HAP-1 (cell line): ENCODE data around the gene DCAF4.
"Not testable (repeated sequence)": the region's sequence is repeated elsewhere in the genome, so short reads cannot be mapped to it uniquely, and the experiment has no call there.

Source experiments
- DNase-seq, 2 experiments: peaks; one replicate each; pipeline ENCODE4 v3.0.0-alpha.2; 2016 to 2020; ENCODE audit warnings: low spot score in 2 of 2
- H3K27me3 ChIP-seq: fragments of 250-450 bp; sonication (Bioruptor Pico); 2 replicates; pipeline ENCODE4 v1.5.1; 2020; ENCODE audit warnings: low read depth, mild to moderate bottlenecking, moderate library complexity
- H3K36me3 ChIP-seq: fragments of 250-450 bp; sonication (Bioruptor Pico); replicated peaks from 2 replicates; pipeline ENCODE4 v1.5.1; 2020; ENCODE audit warnings: mild to moderate bottlenecking
- H3K4me1 ChIP-seq: fragments of 250-450 bp; sonication (Bioruptor Pico); 2 replicates; pipeline ENCODE4 v1.5.1; 2020; ENCODE audit warnings: mild to moderate bottlenecking
- H3K4me3 ChIP-seq: fragments of 250-450 bp; sonication (Bioruptor Pico); 2 replicates; pipeline ENCODE4 v1.5.1; 2020; ENCODE audit warnings: mild to moderate bottlenecking, moderate library complexity
- H3K9me3 ChIP-seq: fragments of 250-450 bp; sonication (Bioruptor Pico); 2 replicates; pipeline ENCODE4 v1.5.1; 2020; ENCODE audit warnings: mild to moderate bottlenecking, moderate library complexity
- in situ Hi-C: fragments of 300-500 bp; cut with MboI; formaldehyde crosslinking; loops from 3 replicates; pipeline ENCODE4 v1.14.3; 2020; ENCODE audit warnings: low sequenced_read_pairs, inconsistent platforms, mixed read lengths

Gene DCAF4

DNA sequence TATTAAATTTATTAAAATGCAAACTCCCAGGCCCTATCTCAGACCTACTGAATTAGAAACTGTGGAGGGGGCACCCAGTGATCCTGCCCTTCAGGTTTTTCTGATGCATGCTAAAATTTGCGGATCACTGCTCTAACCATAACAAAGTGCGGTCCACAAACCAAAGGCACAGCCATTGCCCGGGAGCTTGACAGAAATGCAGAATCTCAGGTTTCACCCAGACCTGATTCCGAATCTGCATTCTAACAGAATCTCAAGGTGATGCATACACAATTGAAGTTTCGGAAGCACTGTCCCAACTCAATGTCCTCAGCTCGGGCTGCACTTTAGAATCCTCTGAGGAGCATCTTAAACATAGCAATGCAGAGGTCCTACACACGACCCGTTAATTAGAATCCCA is 54.6 kb downstream of the DCAF4 start:
- no peaks in the 10 kb centered on the region for H3K9me3 ChIP-seq
- no peaks in the 10 kb centered on the region; the same call in 1 of the 2 replicates for H3K36me3 ChIP-seq
- no peak overlapping the region for H3K4me3 ChIP-seq
- DNase-seq, result no peak
- H3K27me3 ChIP-seq, result no peaks in the 10 kb centered on the region
- in situ Hi-C loops, result no loop called here
- no peaks in the 10 kb centered on the region for H3K4me1 ChIP-seq

DNA sequence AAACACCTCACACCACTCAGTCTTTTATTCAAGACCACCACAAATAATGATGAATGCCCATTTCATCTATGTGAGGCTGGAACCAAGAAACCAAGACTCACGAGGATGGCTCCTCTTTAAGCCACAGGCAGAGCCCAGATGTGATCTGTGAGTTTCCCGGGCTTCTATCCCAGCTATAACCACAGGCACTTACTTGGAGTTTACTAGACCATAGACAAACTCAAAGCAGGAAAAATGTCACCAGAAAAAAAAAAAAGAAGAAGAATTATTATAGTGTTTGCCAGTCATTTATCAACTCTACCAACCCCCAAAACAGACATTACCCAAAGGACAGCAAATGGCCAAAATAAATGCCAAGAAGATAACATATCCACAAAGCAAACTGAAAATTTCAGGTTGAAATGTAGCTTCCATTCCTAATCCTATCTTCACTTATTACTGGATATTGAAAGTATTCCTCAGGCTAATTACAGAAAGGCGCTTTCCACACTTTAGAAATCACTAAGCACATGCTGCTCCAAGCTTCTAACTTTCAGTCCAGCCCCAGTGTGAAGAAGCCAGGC is 56.0 kb downstream of the DCAF4 start:
- in situ Hi-C loops, result no loop called here
- no peak for DNase-seq
- no peaks in the 10 kb centered on the region; the same call in 1 of the 2 replicates for H3K36me3 ChIP-seq
- H3K27me3 ChIP-seq, result no peaks in the 10 kb centered on the region
- H3K9me3 ChIP-seq, result no peaks in the 10 kb centered on the region
- no peaks in the 10 kb centered on the region for H3K4me1 ChIP-seq
- H3K4me3 ChIP-seq, result no peak overlapping the region

DNA sequence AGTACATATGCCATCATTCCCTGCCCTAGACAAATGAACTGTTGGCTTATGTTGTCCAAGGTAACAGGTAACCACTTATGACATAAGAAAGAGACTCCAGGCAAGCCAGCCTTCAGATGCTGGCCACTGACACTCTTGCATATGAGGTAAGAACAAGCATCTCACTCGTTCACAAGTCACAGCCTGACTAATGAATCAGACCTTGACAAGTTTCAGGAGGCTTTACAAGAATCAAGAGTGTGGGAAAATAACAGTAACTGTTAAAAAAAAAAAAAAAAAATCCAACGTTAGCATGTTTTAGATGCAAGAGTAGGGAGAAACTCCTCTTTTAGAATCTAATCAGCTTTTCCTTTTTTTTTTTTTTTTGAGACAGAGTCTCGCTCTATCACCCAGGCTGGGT is 60.0 kb downstream of the DCAF4 start:
- Histone ChIP-seq H3K27me3 (no peaks in the 10 kb centered on the region), H3K9me3 (no peaks in the 10 kb centered on the region), H3K4me1 (no peaks in the 10 kb centered on the region), H3K36me3 (no peaks in the 10 kb centered on the region; the same call in 1 of the 2 replicates), H3K4me3 (no peak overlapping the region)
- in situ Hi-C loops, result no loop called here
- DNase-seq, result no peak

DNA sequence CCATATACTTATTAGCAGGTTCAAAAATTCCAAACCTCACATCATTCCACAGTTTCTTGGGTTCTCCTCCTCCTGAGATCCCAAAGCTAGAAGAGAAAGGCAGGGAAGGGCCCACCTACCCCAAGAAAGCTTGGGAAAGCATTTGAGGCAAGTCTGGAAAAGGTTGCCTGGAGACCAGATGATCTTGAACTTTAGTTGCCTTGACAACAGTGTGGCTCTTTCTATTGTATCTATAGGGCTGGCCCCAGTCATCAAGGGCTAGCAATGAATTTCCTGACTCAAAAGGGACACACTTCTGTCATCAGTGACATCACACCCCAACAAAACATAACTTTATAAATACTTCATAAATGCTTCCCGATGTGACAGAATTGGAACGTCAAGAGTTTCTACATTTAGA is 60.6 kb downstream of the DCAF4 start:
- Histone ChIP-seq H3K4me1 (no peaks in the 10 kb centered on the region), H3K9me3 (no peaks in the 10 kb centered on the region), H3K4me3 (no peak overlapping the region), H3K36me3 (no peaks in the 10 kb centered on the region; the same call in 1 of the 2 replicates), H3K27me3 (no peaks in the 10 kb centered on the region)
- DNase-seq, result no peak
- in situ Hi-C loops, result no loop called here

DNA sequence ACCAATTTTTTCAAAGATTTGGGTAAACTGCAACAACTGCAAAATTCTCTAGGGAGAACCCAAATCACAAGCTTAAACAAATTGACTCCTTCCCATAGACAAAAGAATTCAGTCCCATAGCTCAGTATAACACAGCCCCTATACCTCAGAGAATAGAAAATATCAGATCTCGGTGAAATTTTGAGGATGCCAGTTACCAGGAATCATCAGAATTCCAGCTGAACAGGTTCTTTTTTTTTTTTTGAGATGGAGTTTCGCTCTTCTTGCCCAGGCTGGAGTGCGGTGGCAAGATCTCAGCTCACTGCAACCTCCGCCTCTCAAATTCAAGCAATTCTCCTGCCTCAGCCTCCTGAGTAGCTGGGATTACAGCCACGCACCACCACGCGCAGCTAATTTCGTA is 63.9 kb downstream of the DCAF4 start:
- Histone ChIP-seq H3K27me3 (no peaks in the 10 kb centered on the region), H3K9me3 (no peaks in the 10 kb centered on the region)
- no peak for DNase-seq

DNA sequence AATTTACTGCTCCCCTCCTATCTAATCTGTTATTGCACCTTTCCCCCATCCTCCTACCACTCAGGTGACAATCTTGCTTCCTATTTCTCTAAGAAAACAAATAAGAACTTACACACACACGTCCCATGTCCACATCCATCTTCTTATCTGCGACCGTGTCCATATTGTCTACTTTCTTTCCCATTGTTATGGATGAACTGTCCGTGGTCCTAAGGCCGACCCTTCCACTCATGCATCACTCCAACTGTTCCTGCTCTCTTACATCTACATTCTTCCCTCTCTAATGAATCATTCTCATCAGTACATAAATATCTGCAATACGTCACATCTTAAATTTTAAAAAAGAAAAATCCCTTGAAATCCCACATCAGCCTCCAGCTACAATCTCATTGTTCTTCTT is 70.7 kb downstream of the DCAF4 start:
- peaks cover 6% of the 10 kb centered on the region for H3K36me3 ChIP-seq
- H3K4me1 ChIP-seq, result peaks cover 3% of the 10 kb centered on the region; the same call in 1 of the 2 replicates
- H3K9me3 ChIP-seq, result no peaks in the 10 kb centered on the region
- in situ Hi-C loops, result no loop called here
- no peaks in the 10 kb centered on the region for H3K27me3 ChIP-seq
- no peak overlapping the region for H3K4me3 ChIP-seq
- no peak for DNase-seq

More for the DNA sequence above, 63.9 kb downstream of the DCAF4 start:
- in situ Hi-C loops, result no loop called here
- H3K4me3 ChIP-seq, result no peak overlapping the region
- H3K36me3 ChIP-seq, result peaks cover 2% of the 10 kb centered on the region; the same call in 1 of the 2 replicates
- no peaks in the 10 kb centered on the region for H3K4me1 ChIP-seq

DNA sequence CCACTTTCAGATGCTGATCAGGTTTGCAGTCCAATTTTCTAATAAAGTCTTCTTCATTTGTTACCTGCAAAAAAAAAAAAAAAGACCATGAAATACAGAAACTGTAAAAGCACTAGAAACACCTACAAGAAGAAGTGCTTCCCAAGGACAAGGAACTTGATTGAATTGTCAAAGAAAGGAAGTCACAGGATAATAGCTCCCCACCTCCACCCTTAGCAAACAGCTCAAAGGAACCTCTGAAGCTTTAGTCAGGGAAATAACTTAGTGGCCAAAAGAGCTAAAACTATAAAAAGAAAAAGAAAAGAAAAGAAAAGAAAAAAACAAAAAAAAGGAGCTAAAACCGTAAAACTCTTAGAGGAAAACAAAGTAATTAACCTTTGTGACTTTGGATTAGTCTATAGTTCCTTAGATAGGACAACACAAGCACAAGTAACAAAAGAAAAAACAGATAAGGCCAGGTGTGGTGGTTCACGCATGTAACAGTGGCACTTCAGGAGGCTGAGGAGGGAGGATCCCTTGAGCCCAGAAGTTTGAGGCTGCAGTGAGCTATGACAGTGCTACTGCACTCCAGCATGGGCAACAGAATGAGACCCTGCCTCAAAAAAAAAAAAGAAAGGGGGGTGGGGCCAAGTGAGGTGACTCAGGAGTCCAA is 72.1 kb downstream of the DCAF4 start:
- DNase-seq, result no peak
- peaks cover 3% of the 10 kb centered on the region; the same call in 1 of the 2 replicates for H3K4me1 ChIP-seq
- no peaks in the 10 kb centered on the region for H3K27me3 ChIP-seq
- no peaks in the 10 kb centered on the region for H3K9me3 ChIP-seq
- in situ Hi-C loops, result no loop called here
- H3K36me3 ChIP-seq, result peaks cover 3% of the 10 kb centered on the region
- H3K4me3 ChIP-seq, result no peak overlapping the region

DNA sequence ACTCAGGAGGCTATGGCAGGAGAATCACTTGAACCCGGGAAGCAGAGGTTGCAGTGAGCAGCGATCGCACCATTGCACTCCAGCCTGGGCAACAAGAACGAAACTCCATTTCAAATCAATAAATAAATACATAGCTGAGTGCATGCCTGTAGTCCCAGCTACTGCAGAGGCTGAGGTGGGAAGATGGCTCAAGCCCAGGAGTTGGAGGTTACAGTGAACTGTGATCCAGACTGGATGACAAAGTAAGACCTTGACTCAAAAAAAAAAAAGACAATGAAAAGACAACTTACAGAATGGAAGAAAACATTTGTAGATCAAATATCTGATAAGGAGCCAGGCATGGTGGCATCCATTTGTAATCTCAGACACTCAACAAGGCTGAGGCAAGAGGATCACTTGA is 73.1 kb downstream of the DCAF4 start:
- in situ Hi-C loops, result no loop called here
- H3K4me3 ChIP-seq, result no peak overlapping the region
- H3K4me1 ChIP-seq, result peaks cover 3% of the 10 kb centered on the region; the same call in 1 of the 2 replicates
- peaks cover 3% of the 10 kb centered on the region for H3K36me3 ChIP-seq
- no peaks in the 10 kb centered on the region for H3K27me3 ChIP-seq
- no peaks in the 10 kb centered on the region for H3K9me3 ChIP-seq
- no peak for DNase-seq

DNA sequence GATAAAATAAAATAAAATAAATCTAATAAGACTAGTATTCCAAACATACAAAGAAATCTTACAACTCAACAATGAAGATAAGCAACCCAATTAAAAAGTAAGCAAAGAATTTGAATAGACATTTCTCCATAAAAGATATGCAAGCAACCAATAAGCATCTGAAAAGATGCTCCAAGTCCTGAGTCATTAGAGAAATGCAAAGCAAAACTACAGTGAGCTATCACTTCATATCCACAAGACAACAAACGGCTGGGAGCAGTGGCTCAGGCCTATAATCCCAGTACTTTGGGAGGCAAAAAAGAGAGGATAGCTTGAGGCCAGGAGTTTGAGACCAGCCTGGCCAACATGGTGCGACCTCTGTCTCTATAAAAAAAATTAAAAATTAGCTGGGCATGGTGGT is 73.8 kb downstream of the DCAF4 start:
- peaks cover 3% of the 10 kb centered on the region for H3K36me3 ChIP-seq
- no peak for DNase-seq
- peaks cover 3% of the 10 kb centered on the region; the same call in 1 of the 2 replicates for H3K4me1 ChIP-seq
- no peak overlapping the region for H3K4me3 ChIP-seq
- in situ Hi-C loops, result no loop called here
- no peaks in the 10 kb centered on the region for H3K27me3 ChIP-seq
- no peaks in the 10 kb centered on the region for H3K9me3 ChIP-seq

DNA sequence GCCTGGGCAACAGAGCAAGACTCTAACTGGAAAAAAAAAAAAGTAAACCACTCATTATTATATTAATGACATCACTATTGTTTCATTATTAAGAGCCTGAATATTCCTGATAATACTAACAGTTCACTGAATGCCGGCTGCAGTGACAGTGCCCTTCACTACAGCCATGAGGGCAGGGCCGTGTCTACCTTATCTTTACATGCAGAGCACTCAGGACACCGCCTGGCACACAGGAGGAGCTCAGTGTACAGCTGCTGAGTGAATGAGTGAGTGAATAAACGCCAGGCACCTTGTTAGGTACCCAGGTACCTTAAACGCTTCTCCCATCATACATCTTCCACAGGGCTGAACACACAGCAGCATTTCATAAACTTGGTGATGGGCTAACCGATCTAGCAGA is 77.4 kb downstream of the DCAF4 start:
- DNase-seq, result no peak
- in situ Hi-C loops, result no loop called here
- Histone ChIP-seq H3K36me3 (no peaks in the 10 kb centered on the region), H3K27me3 (no peaks in the 10 kb centered on the region), H3K4me3 (no peak overlapping the region), H3K4me1 (peaks cover 3% of the 10 kb centered on the region; the same call in 1 of the 2 replicates), H3K9me3 (no peaks in the 10 kb centered on the region)

DNA sequence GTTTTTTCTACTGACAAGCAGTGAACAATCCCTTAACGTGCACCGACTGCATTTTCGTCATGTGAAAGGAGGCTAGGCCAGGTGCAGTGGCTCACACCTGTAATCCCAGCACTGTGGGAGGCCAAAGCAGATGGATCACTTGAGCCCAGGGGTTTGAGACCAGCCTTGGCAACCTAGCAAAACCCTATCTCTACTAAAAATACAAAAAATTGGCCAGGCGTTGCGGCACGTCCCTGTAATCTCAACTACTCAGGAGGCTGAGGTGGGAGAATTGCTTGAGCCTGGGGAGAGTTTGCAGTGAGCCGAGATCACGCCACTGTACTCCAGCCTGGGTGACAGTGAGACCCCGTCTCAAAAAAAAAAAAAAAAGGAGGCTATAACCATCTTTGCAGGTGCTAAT is 78.4 kb downstream of the DCAF4 start:
- H3K36me3 ChIP-seq, DNase-seq, H3K27me3 ChIP-seq, H3K9me3 ChIP-seq, in situ Hi-C loops, H3K4me1 ChIP-seq, H3K4me3 ChIP-seq: not testable (repeated sequence)

DNA sequence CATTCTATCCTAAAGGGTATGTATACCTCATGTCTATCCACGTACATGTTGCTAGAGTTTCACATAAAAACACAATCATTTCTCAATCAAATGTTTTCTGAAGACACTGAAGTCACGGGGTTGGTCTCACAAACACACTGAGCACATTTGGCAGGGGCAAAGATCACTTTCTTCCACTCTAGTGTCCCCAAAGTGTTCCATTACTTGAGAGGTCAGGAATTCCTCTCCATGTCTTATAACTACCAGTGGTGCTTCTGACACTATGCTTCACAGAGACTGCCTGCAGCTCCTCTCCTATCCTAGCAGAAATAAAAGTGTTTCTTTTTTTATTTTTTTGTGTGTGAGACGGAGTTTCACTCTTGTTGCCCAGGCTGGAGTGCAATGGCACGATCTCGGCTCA is 81.6 kb downstream of the DCAF4 start:
- no peak overlapping the region for H3K4me3 ChIP-seq
- in situ Hi-C loops, result no loop called here
- no peaks in the 10 kb centered on the region for H3K27me3 ChIP-seq
- H3K9me3 ChIP-seq, result no peaks in the 10 kb centered on the region
- DNase-seq, result no peak
- no peaks in the 10 kb centered on the region for H3K36me3 ChIP-seq
- no peaks in the 10 kb centered on the region for H3K4me1 ChIP-seq

DNA sequence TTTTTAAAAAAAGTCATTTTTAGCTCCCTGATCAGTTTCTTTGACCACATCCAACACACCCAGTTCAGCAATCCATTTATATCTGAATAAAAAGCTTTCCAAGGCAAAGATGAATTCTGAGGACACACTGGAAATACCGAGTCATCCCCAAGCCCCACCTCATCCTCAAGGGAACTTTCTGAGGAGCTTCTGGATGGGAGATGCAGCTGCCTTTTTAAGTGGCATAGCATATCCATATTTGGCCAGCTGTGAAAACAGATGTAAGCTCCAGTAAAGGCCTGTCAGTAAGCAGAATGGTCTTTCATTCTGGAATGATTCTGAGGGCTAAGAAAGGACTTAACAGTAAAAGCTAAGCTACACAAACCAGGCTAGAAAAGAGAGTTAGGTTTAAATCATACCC is 82.2 kb downstream of the DCAF4 start:
- no peaks in the 10 kb centered on the region for H3K9me3 ChIP-seq
- no peak overlapping the region for H3K4me3 ChIP-seq
- DNase-seq, result no peak
- in situ Hi-C loops, result no loop called here
- H3K4me1 ChIP-seq, result no peaks in the 10 kb centered on the region
- no peaks in the 10 kb centered on the region for H3K36me3 ChIP-seq
- H3K27me3 ChIP-seq, result no peaks in the 10 kb centered on the region
